NCI-H187 treated with DMSO at 0.1 percent for 48 hours (cell line): Measurements from ENCODE around the gene STK11.

ENCODE experiments used
- DNase-seq: peaks from one replicate; lab custom pipeline; 2025; lab: John Stamatoyannopoulos, UW

The STK11 gene

DNA sequence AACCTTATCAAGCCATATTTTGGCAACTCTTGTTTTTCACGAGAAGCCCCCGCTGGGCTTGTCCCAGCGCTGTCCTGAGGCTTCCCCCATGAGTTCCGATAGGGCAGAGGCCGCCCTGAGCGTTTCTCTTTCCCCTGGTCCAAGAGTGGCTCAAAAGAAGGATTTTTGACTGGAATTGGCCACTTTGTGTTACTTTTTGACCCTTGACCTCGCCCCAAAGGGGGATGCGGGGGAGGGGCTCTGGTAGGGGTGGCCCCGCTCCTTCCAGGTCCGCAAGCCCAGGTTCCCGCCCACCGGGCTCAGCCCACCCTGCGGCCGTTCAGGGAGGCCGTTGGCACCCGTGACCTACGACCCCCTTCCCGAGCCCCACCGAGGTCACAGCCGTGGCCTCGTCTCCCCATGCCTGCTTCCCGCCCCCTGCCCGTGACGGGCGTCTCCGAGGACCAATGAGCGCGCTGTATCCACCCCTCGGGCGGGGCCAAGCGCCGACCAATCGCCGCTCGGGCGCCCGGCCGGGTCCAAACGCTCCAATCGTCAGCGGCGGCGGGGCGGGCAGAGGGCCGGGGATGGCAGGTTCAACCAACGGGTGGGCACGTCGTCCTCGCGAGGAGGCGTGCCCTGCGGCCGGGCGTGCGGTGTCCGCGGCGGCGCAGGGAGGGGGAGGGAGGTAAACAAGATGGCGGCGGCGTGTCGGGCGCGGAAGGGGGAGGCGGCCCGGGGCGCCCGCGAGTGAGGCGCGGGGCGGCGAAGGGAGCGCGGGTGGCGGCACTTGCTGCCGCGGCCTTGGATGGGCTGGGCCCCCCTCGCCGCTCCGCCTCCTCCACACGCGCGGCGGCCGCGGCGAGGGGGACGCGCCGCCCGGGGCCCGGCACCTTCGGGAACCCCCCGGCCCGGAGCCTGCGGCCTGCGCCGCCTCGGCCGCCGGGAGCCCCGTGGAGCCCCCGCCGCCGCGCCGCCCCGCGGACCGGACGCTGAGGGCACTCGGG, at the start of gene STK11:
Gene STK11 (plus strand): TSS at position 665 of the 986 bp plus-strand sequence. CDS start 1,136 bp downstream, outside the sequence.
- peak; percentile 78 for DNase-seq

DNA sequence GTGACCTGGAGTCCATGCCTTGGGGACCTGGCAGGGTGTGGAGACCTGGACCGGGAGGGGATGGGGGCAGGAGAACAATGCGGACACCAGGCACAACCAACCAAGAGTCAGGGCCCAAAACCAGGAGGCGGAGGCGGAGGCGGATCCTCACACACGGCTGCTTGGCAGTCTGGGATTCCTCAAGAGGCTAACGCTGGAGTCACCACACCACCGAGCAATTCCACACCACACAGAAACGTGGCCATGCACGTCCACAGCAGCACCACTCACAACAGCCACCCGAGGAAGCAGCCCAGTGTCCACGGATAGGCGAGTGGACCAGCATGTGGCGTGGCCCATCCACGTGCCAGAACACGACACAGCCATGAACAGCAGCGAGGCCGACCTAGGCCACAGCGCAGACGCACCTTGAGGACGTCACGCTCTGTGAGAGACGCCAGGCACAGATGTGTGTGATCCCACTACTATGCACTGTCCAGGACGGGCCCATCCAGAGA, 49.2 kb upstream of the STK11 start:
- no peak for DNase-seq

GRCh38 chr19:1156830-1157615, 48.6 kb upstream of the STK11 start:
- no peak for DNase-seq

DNA sequence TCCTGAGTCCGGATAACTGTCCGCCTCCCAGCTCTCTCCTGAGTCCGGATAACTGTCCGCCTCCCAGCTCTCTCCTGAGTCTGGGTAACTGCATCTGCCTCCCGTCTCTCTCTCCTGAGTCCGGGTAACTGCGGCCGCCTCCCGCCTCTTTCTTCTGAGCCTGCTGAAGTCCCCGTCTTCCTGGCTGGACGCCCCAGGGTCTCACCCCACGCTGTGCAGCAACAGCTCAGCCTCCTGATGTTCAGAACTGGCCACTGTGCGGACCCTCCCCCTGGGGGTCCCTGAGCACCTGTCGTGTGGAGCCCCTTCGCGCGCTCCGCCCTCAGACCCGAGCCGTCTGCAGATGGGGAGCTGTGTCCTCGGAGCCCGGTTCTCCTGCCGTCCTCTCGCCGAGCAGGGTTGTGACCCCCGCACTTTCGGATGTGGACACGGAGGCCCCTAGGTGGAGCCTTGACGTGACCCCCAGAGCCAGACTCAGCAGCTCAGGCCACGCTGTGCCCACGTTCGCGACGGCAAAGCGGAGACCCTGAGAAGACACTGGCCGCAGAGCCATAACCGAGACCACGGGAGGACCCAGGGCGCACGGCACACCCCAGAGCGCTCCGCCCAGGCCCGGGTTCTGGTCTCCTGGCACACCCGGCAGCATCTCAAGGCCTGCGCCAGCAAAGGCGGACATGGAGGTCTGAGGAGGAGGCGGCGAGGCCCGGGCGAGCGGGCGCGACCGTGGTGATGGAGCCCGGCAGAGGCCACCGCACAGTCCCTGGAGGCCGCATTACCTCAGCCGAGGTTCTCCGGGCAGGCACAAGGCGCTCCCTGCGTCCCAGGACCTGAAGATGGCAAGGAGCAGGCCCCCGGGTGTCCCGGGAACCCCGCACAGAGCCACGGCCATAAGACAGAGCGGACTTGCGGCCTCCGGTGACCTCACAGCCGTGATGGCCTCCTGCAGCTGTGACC, 47.4 kb upstream of the STK11 start:
- no peak for DNase-seq

DNA sequence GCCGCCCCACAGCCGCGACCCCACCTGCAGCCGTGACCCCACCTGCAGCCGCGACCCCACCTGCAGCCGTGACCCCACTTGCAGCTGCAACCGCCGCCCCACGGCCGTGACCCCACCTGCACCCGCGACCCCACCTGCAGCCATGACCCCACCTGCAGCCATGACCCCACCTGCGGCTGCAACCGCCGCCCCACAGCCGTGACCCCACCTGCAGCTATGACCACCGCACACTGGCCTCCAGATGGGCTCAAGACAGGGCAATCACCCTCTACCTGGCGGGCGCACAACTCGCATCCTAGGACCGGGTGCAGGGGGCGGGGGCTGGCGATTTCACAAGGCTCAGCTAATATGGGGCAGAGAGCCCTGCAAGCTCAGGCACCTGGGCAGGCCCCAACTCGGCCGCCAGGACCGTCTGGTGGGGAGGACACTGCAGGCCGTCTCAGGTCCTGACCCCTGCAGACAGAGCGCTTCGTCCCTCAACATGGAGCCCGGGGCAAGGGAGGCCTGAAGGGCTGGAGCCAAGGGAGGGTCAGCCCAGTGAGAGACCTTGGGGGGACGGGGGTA, 46.6 kb upstream of the STK11 start:
- no peak for DNase-seq

DNA sequence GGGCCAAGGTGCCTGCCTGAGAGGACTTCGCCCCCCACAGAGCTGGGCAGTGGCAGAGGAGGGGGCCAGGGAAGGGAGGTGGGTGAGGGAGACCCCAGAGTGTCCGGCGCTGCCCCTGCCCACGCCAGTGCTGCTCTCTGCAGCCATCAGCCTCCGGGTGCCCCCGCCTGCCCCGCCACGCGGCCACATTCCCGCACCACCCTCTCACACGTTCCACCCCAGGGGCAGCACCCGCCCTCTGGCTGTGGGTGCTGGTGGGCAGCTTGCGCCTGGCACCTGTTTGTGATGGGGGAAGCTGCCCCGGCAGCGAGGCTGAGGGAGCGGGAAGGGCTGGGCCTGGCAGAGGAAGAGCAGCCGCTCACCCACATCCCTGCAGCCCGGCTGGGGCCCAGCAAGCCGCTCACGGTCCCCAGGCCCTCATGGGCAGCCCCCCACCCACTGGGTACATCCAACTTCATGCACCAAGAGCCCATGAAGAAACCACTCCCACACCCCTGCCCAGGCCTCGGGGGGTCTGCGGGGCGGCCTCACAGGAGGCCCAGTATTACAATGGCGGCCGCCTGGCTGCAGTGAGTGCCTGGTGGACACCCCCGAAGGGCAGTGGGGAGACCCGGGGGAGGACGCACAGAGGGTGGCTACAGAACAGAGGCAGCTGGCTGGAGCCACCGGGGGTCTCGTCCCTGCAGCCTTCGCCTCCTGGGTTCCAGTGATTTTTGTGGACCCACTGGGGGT, 45.5 kb upstream of the STK11 start:
- DNase-seq, result no peak

GRCh38 chr19:1161716-1162115, 43.9 kb upstream of the STK11 start:
- DNase-seq, result no peak

- no peak for DNase-seq
These were observed 42.9 kb upstream of the STK11 start for GRCh38 chr19:1162404-1163282.

DNA sequence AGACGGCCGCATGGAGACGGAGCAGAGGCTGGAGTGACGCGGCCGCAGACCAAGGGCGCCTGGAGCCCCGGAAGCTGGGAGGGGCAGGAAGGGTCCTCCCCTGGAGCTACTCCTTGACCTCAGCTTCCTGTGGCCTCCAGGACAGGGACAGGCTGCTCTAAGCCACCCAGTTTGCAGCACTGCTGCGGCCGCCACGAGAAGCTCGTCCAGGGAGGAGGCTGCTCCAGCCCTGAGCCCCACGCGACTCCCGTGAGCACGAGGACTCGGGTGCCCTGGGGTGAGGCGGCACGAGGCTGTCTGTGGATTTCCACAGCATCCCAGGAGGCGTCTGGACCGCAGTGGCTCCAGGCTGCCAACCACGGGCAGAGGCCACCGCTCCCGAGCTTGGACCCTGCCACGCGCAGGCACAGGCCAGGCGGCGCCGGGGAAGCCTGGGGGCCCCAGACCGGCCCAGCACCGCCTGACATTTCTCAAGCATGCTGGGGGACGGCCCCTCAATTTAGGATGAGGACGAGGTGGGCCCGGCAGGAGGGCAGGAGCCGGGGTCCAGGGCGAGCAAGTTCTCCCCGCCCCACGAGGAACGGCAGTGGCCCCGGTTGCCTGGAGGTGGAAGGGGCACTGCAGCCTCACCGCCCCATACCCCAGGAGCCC, 42.2 kb upstream of the STK11 start:
- no peak for DNase-seq

DNA sequence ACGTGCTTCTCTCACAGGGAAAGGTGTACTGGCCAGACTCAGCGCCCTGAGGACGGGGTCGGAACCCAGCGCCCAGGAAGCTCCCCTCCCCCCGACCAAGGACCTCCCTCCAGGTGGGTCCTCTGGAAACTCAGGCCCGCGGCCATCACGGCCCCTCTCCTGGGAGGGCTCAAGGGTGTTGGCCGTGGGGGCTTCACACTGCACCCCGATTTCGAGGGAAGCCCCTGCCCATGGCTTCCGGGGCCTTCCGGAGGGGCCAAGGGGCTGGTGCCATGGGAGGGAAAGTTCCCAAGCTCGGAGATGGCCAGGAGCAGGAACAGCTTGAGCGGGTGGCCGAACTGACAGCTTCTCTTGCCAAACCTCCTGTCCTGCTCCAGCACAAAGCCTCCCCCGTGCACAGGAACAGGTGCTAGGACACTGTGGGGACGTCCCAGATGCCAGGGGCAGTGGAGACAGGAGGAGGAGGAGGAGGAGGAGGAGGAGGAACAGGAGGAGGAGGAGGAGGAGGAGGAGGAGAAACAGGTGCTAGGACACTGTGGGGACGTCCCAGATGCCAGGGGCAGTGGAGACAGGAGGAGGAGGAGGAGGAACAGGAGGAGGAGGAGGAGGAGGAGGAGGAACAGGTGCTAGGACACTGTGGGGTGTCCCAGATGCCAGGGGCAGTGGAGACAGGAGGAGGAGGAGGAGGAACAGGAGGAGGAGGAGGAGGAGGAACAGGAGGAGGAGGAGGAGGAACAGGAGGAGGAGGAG, 41.5 kb upstream of the STK11 start:
- DNase-seq, result no peak

- DNase-seq, result no peak
These were observed 40.7 kb upstream of the STK11 start for GRCh38 chr19:1164684-1165531.

- no peak for DNase-seq
These were observed 38.6 kb upstream of the STK11 start for GRCh38 chr19:1166872-1167573.

- no peak for DNase-seq
These were observed 37.6 kb upstream of the STK11 start for GRCh38 chr19:1167687-1168571.

DNA sequence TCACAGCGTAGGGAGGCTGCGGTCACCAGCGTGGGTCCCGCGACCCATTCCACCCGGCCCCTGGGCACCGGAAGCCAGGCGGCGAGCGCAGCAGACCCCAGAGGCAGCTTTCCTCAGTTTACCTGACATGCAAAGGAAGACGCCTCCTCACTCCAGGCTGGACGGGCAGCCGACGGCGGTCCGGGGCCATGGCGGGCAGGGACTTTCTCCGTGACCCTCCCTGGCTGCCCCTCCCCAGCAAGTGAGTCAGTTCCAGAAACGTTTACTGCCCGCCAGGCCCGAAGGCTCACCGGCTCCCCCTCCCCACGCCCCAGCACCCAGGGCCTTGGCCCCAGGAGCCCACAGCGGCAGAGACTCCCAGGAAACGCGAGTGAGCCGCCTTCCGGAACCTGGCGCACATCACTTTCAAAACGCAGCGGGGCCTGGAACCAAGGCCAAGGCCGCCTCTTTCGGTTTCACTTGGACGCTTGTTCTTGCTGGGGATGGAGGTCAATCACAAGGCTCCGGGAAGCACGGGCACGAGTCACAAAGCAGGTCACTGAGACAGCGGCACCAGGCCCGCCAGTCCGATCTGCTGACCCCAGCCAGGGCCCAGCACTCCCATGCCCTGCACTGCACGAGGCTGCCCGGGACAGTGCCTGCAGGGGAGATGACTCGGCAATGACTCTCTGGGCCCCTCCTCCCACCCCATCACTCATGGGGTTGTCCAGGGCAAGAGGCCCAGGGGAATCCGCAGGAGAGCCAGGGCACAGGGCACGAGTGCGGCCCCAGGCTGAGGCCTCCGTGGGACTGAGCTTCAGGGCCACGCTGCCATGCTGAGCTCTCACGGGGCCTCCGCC, 36.8 kb upstream of the STK11 start:
- no peak for DNase-seq

DNA sequence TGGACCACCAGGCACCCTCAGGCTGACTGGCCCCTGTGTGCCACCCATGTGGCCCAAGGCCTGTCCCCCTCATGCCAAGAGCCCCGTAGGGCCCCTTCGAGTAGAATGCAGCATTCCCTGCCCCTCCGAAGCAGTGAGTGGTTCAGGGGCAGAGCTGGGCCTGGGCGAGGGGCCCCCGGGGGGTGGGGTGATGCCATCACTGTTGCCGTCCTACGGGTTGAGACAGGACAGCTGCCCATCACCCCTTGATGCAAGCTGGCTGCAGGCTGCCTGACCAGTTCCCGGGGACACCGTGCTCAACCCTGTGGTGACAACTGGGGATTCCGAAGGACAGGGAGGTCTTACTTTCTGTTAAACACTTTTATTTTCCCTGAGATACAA, 36.2 kb upstream of the STK11 start:
- no peak for DNase-seq
